ENCODE measurements around the gene KANK3.
A peak's percentile ranks its signal among the peaks of the same experiment; 100 is the strongest.
"Not testable (repeated sequence)": the region's sequence is repeated elsewhere in the genome, so short reads cannot be mapped to it uniquely, and the experiment has no call there.

Gene KANK3

DNA sequence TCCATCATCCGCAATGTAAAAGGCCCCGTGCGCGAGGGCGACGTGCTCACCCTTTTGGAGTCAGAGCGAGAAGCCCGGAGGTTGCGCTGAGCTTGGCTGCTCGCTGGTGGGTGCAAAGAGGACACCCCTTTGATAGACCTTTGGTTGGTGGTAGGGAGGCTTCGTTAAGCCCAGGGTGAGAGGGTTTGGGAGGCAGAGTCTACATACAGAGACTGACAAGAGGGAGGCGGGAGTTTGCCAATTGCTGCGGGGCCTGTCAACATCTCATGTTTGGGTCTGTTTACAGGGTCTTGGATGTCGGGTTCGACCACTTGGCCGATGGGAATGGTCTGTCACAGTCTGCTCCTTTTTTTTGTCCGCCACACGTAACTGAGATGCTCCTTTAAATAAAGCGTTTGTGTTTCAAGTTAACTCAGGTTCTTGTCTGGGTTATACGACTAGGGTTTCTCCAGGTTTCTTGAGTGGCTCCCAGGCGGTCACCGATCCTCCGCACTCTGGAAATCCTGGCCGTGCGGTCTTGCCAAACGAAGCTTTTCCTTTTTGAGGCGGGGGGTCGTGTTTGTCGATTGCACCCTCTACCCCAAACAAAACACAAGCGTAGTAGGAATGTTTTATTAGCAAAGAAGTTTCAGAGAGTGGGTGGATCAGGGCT is 20.9 kb downstream of the KANK3 start:
- peak; percentile 54 to 68 for DNase-seq
- no peak for TF ChIP-seq GATA1 (IDR thresholded peaks at IDR 0.05; ENCODE audit: low read depth, low read length)
- no peak for TF ChIP-seq POLR2A (IDR thresholded peaks at IDR 0.05; ENCODE audit: low read length)

DNA sequence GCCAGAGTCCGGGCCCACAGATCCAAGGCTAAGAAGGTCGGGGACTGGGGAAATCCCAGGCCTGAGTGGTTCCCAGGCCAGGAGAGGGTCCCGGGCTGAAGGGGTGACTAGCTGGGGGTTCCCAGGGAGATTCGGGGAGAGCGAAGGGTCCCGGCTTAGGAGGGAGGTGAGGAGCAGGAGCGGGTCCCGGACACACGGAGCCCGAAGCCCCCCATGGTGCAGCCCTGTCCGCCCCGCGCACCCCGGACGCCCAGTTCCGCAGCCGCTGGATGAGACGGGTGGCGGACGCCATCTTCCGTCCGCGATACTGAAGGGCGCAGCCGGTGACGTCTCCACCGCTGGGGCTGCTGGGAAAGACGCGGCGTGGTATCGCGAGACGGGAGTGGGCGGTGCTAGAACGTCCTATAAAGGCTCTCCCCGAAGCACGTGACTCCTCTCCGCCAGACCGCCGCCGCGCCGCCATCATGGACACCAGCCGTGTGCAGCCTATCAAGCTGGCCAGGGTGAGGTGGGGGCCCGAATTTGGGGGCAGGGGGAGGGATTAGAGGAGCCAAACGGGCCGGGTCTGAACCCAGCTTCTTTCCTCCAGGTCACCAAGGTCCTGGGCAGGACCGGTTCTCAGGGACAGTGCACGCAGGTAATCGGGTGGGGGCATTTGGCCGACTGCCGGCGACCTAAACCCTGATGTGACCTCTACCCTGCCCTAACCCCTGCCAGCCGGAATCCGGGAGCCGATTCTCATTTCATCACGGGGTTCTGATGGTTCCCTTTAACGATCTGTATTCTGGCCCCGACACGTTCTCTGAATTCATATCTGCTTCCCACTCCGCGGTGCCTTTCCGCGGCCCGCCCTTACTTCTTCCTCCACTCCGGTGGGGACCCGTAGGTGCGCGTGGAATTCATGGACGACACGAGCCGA is 21.7 kb downstream of the KANK3 start, which contains the start of the genes NDUFA7 and RPS28:
TSS of gene NDUFA7 (minus strand) at position 309 of the 919 bp plus-strand sequence. CDS start at position 292, 17 bp downstream.
TSS of gene RPS28 (plus strand) at position 430 of the 919 bp plus-strand sequence. CDS start at position 465, 35 bp downstream.
- peak; percentile 98 to 99 for DNase-seq
- no peak for TF ChIP-seq GATA1 (IDR thresholded peaks at IDR 0.05; ENCODE audit: low read depth, low read length)
- TF ChIP-seq POLR2A (IDR thresholded peaks at IDR 0.05; ENCODE audit: low read length) = peak; percentile 97

GRCh38 chr19:8320564-8321066 is 22.4 kb downstream of the KANK3 start:
- DNase-seq = peak; percentile 61 to 63
- TF ChIP-seq POLR2A (IDR thresholded peaks at IDR 0.05; ENCODE audit: low read length) (no peak), GATA1 (IDR thresholded peaks at IDR 0.05; ENCODE audit: low read depth, low read length) (no peak)

DNA sequence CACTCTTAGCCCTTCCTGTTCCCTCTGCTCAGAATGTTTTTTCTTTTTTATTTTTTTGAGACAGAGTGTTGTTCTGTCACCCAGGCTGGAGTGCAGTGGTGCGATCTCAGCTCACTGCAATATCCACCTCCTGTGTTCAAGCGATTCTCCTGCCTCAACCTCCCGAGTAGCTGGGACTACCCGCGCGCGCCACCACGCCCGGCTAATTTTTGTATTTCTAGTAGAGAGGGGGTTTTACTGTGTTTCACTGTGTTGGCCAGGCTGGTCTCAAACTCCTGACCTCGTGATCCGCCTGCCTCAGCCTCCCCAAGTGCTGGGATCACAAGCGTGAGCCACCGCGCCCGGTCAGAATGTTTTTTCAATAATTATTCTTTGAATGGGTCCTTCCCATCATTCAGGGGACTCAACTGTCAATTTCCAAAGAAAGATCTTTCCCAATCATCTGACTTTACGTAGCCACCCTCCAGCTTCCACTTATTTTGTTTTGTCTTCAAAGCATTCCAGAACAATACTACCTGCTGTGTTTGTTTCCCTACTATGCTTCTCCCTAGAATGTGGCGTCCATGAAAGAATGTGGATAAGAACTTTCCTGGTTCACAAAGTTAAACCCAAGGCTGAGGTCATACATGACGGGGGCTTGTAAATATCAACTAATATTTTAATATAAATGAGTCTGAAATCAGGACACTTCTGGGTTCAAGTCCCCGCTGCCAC is 23.1 kb downstream of the KANK3 start:
- TF ChIP-seq POLR2A (IDR thresholded peaks at IDR 0.05; ENCODE audit: low read length) = no peak
- TF ChIP-seq GATA1 (IDR thresholded peaks at IDR 0.05; ENCODE audit: low read depth, low read length) = no peak
- DNase-seq = no peak

DNA sequence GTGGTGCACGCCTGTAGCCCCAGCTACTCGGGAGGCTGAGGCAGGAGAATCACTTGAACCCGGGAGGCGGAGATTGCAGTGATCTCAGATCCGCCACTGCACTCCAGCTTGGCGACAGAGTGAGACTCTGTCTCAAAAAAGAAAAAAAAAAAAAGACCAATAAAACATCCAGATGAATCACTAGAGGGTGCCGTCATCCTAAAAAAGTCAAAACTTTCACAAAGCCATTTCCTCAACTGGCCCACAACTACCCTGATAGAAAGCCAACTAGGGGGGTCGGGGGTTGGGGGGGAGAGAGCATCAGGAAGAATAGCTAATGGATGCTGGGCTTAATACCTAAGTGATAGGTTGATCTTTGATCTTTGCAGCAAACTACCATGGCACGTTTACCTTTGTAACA is 24.2 kb downstream of the KANK3 start:
- not testable (repeated sequence) for DNase-seq

- DNase-seq = no peak
- TF ChIP-seq POLR2A (IDR thresholded peaks at IDR 0.05; ENCODE audit: low read length) (no peak), GATA1 (IDR thresholded peaks at IDR 0.05; ENCODE audit: low read depth, low read length) (no peak)
These were observed 26.5 kb downstream of the KANK3 start for GRCh38 chr19:8316351-8317125.

DNA sequence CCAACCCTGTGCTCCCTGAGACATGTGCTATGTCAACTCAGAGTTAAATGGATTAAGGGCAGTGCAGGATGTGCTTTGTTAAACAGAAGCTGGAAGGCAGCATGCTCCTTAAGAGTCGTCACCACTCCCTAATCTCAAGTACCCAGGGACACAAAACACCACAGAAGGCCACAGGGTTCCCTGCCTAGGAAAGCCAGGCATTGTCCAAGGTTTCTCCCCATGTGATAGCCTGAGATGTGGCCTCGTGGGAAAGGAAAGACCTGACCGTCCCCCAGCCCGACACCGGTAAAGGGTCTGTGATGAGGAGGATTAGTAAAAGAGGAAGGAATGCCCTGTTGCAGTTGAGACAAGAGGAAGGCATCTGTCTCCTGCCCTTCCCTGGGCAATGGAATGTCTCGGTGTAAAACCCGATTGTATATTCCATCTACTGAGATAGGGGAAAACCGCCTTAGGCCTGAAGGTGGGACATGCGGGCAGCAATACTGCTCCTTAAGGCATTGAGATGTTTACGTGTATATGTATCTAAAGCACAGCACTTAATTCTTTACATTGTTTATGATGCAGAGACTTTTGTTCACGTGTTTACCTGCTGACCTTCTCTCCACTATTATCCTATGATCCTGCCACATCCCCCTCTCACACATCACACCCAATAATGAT is 28.0 kb downstream of the KANK3 start:
- DNase-seq = not testable (repeated sequence)

GRCh38 chr19:8311461-8312260 is 31.4 kb downstream of the KANK3 start:
- TF ChIP-seq POLR2A (IDR thresholded peaks at IDR 0.05; ENCODE audit: low read length) = no peak
- no peak for TF ChIP-seq GATA1 (IDR thresholded peaks at IDR 0.05; ENCODE audit: low read depth, low read length)
- DNase-seq = peak; percentile 47 to 67

DNA sequence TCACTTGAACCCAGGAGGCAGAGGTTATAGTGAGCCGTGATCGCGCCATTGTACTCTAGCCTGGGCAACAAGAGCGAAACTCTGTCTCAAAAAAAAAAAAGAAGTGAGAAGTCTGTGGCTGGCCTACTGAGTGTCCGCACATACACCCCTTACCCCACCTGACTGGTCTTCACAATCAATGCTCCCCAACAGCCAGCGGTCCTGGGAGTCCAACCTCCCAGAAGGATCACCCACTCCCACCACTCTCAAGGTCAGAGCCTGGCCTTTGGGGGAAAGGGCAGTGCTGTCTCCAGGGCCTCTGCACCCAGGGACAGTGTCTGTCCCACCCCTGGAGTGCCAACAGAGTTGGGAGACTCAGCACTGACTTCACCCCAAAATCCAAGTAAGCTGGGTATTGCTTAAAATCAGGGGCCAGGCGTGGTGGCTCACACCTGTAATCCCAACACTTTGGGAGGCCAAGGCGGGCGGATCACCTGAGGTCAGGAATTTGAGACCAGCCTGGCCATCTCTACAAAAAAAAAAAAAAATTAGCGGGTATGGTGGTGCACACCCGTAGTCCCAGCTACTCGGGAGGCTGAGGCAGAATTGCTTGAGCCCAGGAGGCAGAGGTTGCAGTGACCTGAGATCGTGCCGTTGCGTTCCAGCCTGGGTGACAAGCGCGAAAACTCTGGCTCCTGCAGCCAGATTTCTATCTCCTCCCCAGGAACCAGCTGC is 32.6 kb downstream of the KANK3 start:
- TF ChIP-seq POLR2A (IDR thresholded peaks at IDR 0.05; ENCODE audit: low read length) (no peak), GATA1 (IDR thresholded peaks at IDR 0.05; ENCODE audit: low read depth, low read length) (no peak)
- no peak for DNase-seq

DNA sequence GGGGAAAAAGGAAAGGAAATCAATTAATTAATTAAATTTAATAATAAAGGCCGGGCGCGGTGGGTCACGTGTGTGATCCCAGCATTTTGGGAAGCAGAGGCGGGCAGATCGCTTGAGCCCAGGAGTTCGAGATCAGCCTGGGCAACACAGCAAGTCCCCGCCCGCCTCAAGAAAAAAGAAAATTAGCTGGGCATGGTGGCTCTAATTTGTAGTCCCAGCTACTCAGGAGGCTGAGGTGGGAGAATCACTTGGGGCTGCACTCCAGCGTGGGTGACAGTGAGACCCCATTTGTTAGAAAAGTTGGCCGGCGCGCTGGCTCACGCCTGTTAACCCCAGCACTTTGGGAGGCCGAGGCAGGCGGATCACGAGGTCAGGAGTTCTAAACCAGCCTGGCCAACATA is 34.2 kb downstream of the KANK3 start:
- DNase-seq = no peak
- no peak for TF ChIP-seq POLR2A (IDR thresholded peaks at IDR 0.05; ENCODE audit: low read length)
- TF ChIP-seq GATA1 (IDR thresholded peaks at IDR 0.05; ENCODE audit: low read depth, low read length) = no peak

- TF ChIP-seq POLR2A (IDR thresholded peaks at IDR 0.05; ENCODE audit: low read length) (peak; percentile 85), GATA1 (IDR thresholded peaks at IDR 0.05; ENCODE audit: low read depth, low read length) (no peak)
- DNase-seq = peak; percentile 93 to 94
These were observed 34.8 kb downstream of the KANK3 start, which contains the start of gene CD320 for GRCh38 chr19:8307965-8308866. Gene CD320, minus strand, starts transcription at chr19:8308358. Its CDS starts 68 bp downstream, at chr19:8308290.

All from erythroblast (primary cell).